Endothelial cell of umbilical vein (primary cell): ENCODE results near the gene CNOT4.

Experiments
- CTCF ChIP-seq, 2 donors: IDR thresholded peaks; 1 replicate in 1 of 2; 2 replicates in 1 of 2; pipeline ENCODE4 v1.5.1; 2011; ENCODE audit warnings: low read length in 2 of 2, mild to moderate bottlenecking in 2 of 2, moderate library complexity in 2 of 2, control low read depth in 1 of 2, inconsistent platforms in 1 of 2, low read depth in 1 of 2; ENCODE audit not compliant: insufficient read depth in 1 of 2; ENCODE audit errors: extremely low read depth in 1 of 2
- GATA2 ChIP-seq: IDR thresholded peaks from 2 replicates; pipeline ENCODE4 v1.7.0; 2011; ENCODE audit warnings: low read depth, mild to moderate bottlenecking, moderate library complexity, mixed read lengths, low read length; ENCODE audit not compliant: insufficient read length, insufficient read depth
- POLR2A ChIP-seq: IDR thresholded peaks from 2 replicates; pipeline ENCODE4 v1.6.1; 2012; ENCODE audit warnings: low read depth, mild to moderate bottlenecking, control low read depth, low read length
- POLR2AphosphoS5 ChIP-seq: IDR thresholded peaks from 2 replicates; pipeline ENCODE4 v1.6.1; 2012; ENCODE audit warnings: low read depth, mild to moderate bottlenecking, control low read depth, low read length, moderate library complexity; ENCODE audit not compliant: insufficient read depth
- TF ChIP-seq, protein P1 (sequence below): IDR thresholded peaks from 2 replicates; pipeline ENCODE4 v1.6.1; 2011; ENCODE audit not compliant: insufficient read depth, insufficient read length

- peak in 1 of 2 donors; percentile 14 for TF ChIP-seq CTCF (IDR thresholded peaks at IDR 0.05; ENCODE audit: extremely low read depth in 1 of 2, insufficient read depth in 1 of 2, low read depth in 1 of 2, low read length in 2 of 2)
- no peak for TF ChIP-seq GATA2
- TF ChIP-seq POLR2AphosphoS5 = no peak
- no peak for TF ChIP-seq POLR2A
- TF ChIP-seq, protein P1, sequence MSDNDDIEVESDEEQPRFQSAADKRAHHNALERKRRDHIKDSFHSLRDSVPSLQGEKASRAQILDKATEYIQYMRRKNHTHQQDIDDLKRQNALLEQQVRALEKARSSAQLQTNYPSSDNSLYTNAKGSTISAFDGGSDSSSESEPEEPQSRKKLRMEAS = no peak
These were observed 147.0 kb downstream of the CNOT4 start for GRCh38 chr7:135362871-135363270.
